Activated CD4-positive, alpha-beta T cell treated with anti-CD3 and anti-CD28 coated beads, Interleukin-10, Interleukin-2, amounts not matched to agents 100 ng/mL and 50 ng/mL, durations not matched to agents 16 hours and 8 hours (primary cell): Measurements from ENCODE around the gene AOC2.
"Not testable (repeated sequence)": the region's sequence is repeated elsewhere in the genome, so short reads cannot be mapped to it uniquely, and the experiment has no call there.

Source experiments
- DNase-seq: peaks from one replicate; pipeline ENCODE4 v3.0.0-alpha.2; 2020

Gene AOC2

GRCh38 chr17:42883802-42884558 lies 39.6 kb downstream of the AOC2 start:
- no peak for DNase-seq

GRCh38 chr17:42885806-42886205 lies 41.4 kb downstream of the AOC2 start:
- DNase-seq: not testable (repeated sequence)

GRCh38 chr17:42886283-42887176 lies 42.1 kb downstream of the AOC2 start:
- no peak for DNase-seq

- no peak for DNase-seq
These were observed 45.4 kb downstream of the AOC2 start for GRCh38 chr17:42889809-42890208.

- DNase-seq: no peak
These were observed 47.3 kb downstream of the AOC2 start for GRCh38 chr17:42891539-42892152.

- DNase-seq: no peak
These were observed 49.0 kb downstream of the AOC2 start for GRCh38 chr17:42893359-42893758.

GRCh38 chr17:42894283-42895184 lies 50.2 kb downstream of the AOC2 start:
- no peak for DNase-seq

GRCh38 chr17:42895185-42895555 lies 50.8 kb downstream of the AOC2 start:
- DNase-seq: no peak

GRCh38 chr17:42898147-42898811 lies 53.9 kb downstream of the AOC2 start:
- no peak for DNase-seq

GRCh38 chr17:42899981-42900380 lies 55.6 kb downstream of the AOC2 start:
- DNase-seq: not testable (repeated sequence)
